HG03139 (cell line): ENCODE data around the gene LGALS4.
"Not testable (repeated sequence)": the region's sequence is repeated elsewhere in the genome, so short reads cannot be mapped to it uniquely, and the experiment has no call there.

ENCODE experiments used
- ATAC-seq: cut with Tn5 transposase; IDR thresholded peaks from one replicate; pipeline ENCODE4 v1.9.1; 2021; ENCODE audit not compliant: unreplicated experiment

The LGALS4 gene

GRCh38 chr19:38825936-38826335, 13.2 kb upstream of the LGALS4 start:
- not testable (repeated sequence) for ATAC-seq

- not testable (repeated sequence) for ATAC-seq
These were observed 8.6 kb upstream of the LGALS4 start for GRCh38 chr19:38821230-38821825.

- ATAC-seq = no peak
These were observed 6.6 kb upstream of the LGALS4 start for GRCh38 chr19:38819231-38819920.

- no peak for ATAC-seq
These were observed 4.3 kb upstream of the LGALS4 start for GRCh38 chr19:38817081-38817480.

- ATAC-seq = no peak
These were observed 3.5 kb upstream of the LGALS4 start for GRCh38 chr19:38816131-38816750.

GRCh38 chr19:38815059-38816001, 2.6 kb upstream of the LGALS4 start:
- ATAC-seq = no peak

GRCh38 chr19:38813932-38814331, 1.2 kb upstream of the LGALS4 start:
- ATAC-seq = not testable (repeated sequence)

- ATAC-seq = no peak
These were observed 578 bp upstream of the LGALS4 start for GRCh38 chr19:38813323-38813722.

- ATAC-seq = no peak
These were observed 520 bp downstream of the LGALS4 start for GRCh38 chr19:38812009-38812840.

- no peak for ATAC-seq
These were observed 3.0 kb downstream of the LGALS4 start for GRCh38 chr19:38809592-38810252.

GRCh38 chr19:38808741-38809140, 4.0 kb downstream of the LGALS4 start:
- ATAC-seq = no peak

GRCh38 chr19:38807374-38808098, 5.2 kb downstream of the LGALS4 start:
- ATAC-seq = not testable (repeated sequence)

GRCh38 chr19:38806371-38806770, 6.4 kb downstream of the LGALS4 start:
- ATAC-seq = no peak

GRCh38 chr19:38805180-38805579, 7.6 kb downstream of the LGALS4 start:
- no peak for ATAC-seq

- no peak for ATAC-seq
These were observed 9.2 kb downstream of the LGALS4 start for GRCh38 chr19:38803543-38803942.

- no peak for ATAC-seq
These were observed 11.2 kb downstream of the LGALS4 start for GRCh38 chr19:38801359-38802095.

- no peak for ATAC-seq
These were observed 12.0 kb downstream of the LGALS4 start for GRCh38 chr19:38800577-38801347.

- no peak for ATAC-seq
These were observed 13.6 kb downstream of the LGALS4 start for GRCh38 chr19:38799104-38799503.
